Lower leg skin (tissue), 4 donors: ENCODE measurements around the gene POLDIP2. TPM values are rescaled to one million over a fixed set of nuclear protein-coding genes. Genes with fewer than 3 reads are reported as not detected.

Experiments used
- DNase-seq, 2 donors: peaks; one replicate each; pipeline ENCODE4 v3.0.0-alpha.2; 2019; ENCODE audit warnings: low spot score in 2 of 2
- H3K4me3 ChIP-seq: fragments of 200-600 bp; sonication (generic); 2 replicates; pipeline ENCODE4 v1.5.1; 2017; ENCODE audit warnings: mild to moderate bottlenecking, low read depth; ENCODE audit not compliant: poor library complexity, severe bottlenecking
- POLR2A ChIP-seq, 2 donors: fragments of 450-650 bp; IDR thresholded peaks; one replicate each; pipeline ENCODE4 v1.6.1; 2016 to 2017; ENCODE audit warnings: antibody characterized with exemption in 2 of 2, mild to moderate bottlenecking in 1 of 2, moderate library complexity in 1 of 2
- WGBS, 2 donors: methylation state at CpG; one replicate each; pipeline ENCODE4 v1.1.5; 2018; 5-methylcytosine and 5-hydroxymethylcytosine counted together
- intact Hi-C: fragments of 100-400 bp; cut with DNase I; formaldehyde crosslinking; loops from one replicate; pipeline ENCODE4 v1.15.0; 2023; ENCODE audit warnings: low total_unique reads
- total RNA-seq, 4 donors: library from RNA; depleted of rRNA; stranded (reverse); fragments of >200 nt; gene quantifications; one replicate each; pipeline ENCODE4 v1.1.0, GENCODE V29; 2016
- TF ChIP-seq, protein P1 (sequence below), 3 donors: fragments of 450-650 bp; IDR thresholded peaks; one replicate each; pipeline ENCODE4 v1.5.1; 2016; ENCODE audit warnings: antibody characterized with exemption in 3 of 3, mild to moderate bottlenecking in 3 of 3, moderate library complexity in 2 of 3

POLDIP2 gene
- total RNA-seq, 4 donors from 2014 or later, result 52.1 to 90.2 (median 73.7) TPM

DNA sequence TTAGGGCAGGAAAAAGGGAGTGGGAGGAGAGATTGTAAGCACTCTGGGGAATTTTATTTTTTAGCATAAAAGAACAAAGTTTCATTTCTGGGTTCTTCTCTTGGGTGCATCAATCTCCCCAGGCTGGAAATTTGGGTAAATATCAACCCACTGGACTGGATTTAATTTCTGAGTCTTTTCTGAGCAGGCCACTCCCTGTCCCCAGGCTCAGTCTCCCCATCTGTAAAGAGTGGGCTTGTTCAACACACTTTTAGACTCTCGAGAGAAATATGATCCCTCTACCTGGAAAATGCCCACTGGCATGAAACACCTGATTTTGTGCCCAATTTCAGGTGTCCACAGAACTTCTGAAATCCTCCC is 13.4 kb upstream of the POLDIP2 start:
- DNase-seq, result no peak
- H3K4me3 ChIP-seq, result no peak overlapping the region
- TF ChIP-seq, protein P1, sequence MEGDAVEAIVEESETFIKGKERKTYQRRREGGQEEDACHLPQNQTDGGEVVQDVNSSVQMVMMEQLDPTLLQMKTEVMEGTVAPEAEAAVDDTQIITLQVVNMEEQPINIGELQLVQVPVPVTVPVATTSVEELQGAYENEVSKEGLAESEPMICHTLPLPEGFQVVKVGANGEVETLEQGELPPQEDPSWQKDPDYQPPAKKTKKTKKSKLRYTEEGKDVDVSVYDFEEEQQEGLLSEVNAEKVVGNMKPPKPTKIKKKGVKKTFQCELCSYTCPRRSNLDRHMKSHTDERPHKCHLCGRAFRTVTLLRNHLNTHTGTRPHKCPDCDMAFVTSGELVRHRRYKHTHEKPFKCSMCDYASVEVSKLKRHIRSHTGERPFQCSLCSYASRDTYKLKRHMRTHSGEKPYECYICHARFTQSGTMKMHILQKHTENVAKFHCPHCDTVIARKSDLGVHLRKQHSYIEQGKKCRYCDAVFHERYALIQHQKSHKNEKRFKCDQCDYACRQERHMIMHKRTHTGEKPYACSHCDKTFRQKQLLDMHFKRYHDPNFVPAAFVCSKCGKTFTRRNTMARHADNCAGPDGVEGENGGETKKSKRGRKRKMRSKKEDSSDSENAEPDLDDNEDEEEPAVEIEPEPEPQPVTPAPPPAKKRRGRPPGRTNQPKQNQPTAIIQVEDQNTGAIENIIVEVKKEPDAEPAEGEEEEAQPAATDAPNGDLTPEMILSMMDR (IDR thresholded peaks at IDR 0.05), result no peak
- TF ChIP-seq POLR2A (IDR thresholded peaks at IDR 0.05), result no peak

GRCh38 chr17:28370035-28370743 is 12.9 kb upstream of the POLDIP2 start, which contains the start of gene VTN:
Gene VTN, minus strand, starts transcription at chr17:28370307. Its CDS starts 104 bp downstream, at chr17:28370203.
- TF ChIP-seq POLR2A (IDR thresholded peaks at IDR 0.05), result no peak
- TF ChIP-seq, protein P1 (IDR thresholded peaks at IDR 0.05), result peak in 1 of 3 donors; percentile 16
- no peak for DNase-seq
- WGBS, 2 donors, result 33 to 37% methylated on average over 8 of the region's 8 CpGs
- intact Hi-C loops, result no loop called here
- no peak within 1 kb of the TSS for H3K4me3 ChIP-seq

More for the DNA sequence above, 13.4 kb upstream of the POLDIP2 start:
- whole genome bisulfite sequencing, 2 donors, result 38 to 43% methylated on average over 1 of the region's 1 CpG
- intact Hi-C loops, result no loop called here

- no peak overlapping the region for H3K4me3 ChIP-seq
- WGBS, 2 donors, result 80 to 85% methylated on average over 7 to 9 of the region's 10 CpGs
- intact Hi-C loops, result no loop called here
- no peak for DNase-seq
- TF ChIP-seq, protein P1 (IDR thresholded peaks at IDR 0.05), result no peak
Measured at GRCh38 chr17:28369684-28370034, 12.3 kb upstream of the POLDIP2 start.

DNA sequence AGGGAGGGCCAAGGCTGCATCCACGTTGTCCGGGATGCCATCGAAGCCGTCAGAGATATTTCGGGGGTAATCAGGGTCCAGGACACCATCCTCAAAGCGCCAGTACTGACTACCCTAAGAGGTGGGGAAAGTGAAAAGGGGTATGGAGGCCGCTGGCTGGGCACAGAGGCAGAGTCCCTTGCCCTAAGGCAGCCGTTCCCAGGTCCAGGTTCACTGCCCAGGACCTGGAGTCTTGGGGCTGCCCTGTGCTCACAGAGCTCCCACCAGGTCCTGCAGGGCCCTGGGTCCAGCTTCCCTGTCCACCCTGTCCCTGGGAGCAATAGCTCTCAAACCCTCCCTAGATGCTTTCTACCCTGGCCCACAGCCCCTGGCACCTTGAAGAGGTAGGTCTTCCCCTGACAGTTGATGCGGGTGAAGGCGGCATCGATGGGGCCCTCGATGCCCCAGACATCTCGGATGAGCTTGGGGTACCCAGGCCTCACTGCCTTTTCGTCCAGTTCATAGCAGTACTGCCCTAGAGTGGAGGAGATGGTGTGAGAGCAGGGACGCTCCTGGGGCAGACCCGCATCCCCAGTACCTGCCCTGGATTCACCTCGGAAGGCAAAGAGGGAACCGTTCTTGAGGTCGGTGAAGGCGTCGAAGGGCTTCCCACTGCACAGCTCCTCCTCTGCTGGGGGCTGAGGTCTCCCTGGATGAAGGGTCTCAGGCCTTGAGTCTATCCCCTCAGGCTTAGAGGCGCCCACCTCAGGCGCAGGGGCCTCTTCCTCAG is 11.8 kb upstream of the POLDIP2 start:
- H3K4me3 ChIP-seq, result no peak overlapping the region
- no peak for DNase-seq
- TF ChIP-seq POLR2A (IDR thresholded peaks at IDR 0.05), result no peak
- TF ChIP-seq, protein P1 (IDR thresholded peaks at IDR 0.05), result no peak
- intact Hi-C loops, result no loop called here
- WGBS, 2 donors, result 93% methylated on average over 22 to 23 of the region's 23 CpGs

GRCh38 chr17:28368306-28368831 is 11.0 kb upstream of the POLDIP2 start:
- no peak for DNase-seq
- TF ChIP-seq, protein P1 (IDR thresholded peaks at IDR 0.05), result peak in 1 of 3 donors; percentile 12
- no peak for TF ChIP-seq POLR2A (IDR thresholded peaks at IDR 0.05)
- H3K4me3 ChIP-seq, result no peak overlapping the region
- intact Hi-C loops, result no loop called here
- 90 to 94% methylated on average over 5 of the region's 5 CpGs for WGBS, 2 donors
